Esophagus squamous epithelium (tissue), 4 donors: ENCODE data around the gene TBC1D5.

Experiments used
- CTCF ChIP-seq, 6 experiments: fragments of 450-650 bp in 4 of 6; fragments of 200-600 bp in 2 of 6; sonication (generic) in 2 of 6; IDR thresholded peaks; one replicate each; pipeline ENCODE4 v1.5.1; 2016 to 2019; ENCODE audit warnings: antibody characterized with exemption in 6 of 6, mild to moderate bottlenecking in 4 of 6, moderate library complexity in 4 of 6
- POLR2A ChIP-seq, 4 donors: fragments of 450-650 bp; IDR thresholded peaks; one replicate each; pipeline ENCODE4 v1.6.1; 2017; ENCODE audit warnings: antibody characterized with exemption in 4 of 4, mild to moderate bottlenecking in 4 of 4, moderate library complexity in 3 of 4

DNA sequence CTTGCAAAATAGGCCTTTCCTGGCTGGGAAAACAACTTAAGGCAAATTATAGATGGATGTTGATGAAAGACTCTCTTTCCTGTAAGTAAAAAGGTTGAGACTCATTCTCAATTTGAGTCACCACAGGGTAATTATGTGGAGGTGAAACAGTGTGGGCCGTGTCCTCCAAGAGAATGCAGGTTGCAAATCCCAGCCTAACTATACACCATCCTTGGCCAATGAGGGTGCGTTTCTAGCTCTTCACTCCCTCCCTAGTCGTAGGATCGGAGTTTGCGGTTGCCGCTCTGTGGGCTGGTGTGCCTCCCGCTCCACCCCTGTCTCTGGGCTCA, 597.8 kb downstream of the TBC1D5 start:
- TF ChIP-seq CTCF (IDR thresholded peaks at IDR 0.05) = no peak
- TF ChIP-seq POLR2A (IDR thresholded peaks at IDR 0.05) = no peak
